Coronary artery (tissue), 2 donors: ENCODE measurements around the gene NGB.

Experiments used
- DNase-seq: peaks from one replicate; pipeline ENCODE4 v3.0.0-alpha.2; 2017; ENCODE audit warnings: low spot score
- H3K27ac ChIP-seq, 2 donors: fragments of 200-600 bp; sonication (generic); one replicate each; pipeline ENCODE4 v1.5.1; 2016 to 2019
- H3K4me3 ChIP-seq: fragments of 200-600 bp; sonication (generic); 2 replicates; pipeline ENCODE4 v1.5.1; 2016; ENCODE audit warnings: mild to moderate bottlenecking, moderate library complexity
- CTCF ChIP-seq: fragments of 200-600 bp; sonication (generic); IDR thresholded peaks from one replicate; pipeline ENCODE4 v1.5.1; 2019; ENCODE audit warnings: antibody characterized with exemption

Gene NGB

GRCh38 chr14:77246784-77247183 lies 24.2 kb downstream of the NGB start:
- no peak overlapping the region for H3K27ac ChIP-seq
- no peak for DNase-seq
- no peak overlapping the region for H3K4me3 ChIP-seq
- no peak for TF ChIP-seq CTCF

GRCh38 chr14:77245820-77246219 lies 25.2 kb downstream of the NGB start:
- no peak overlapping the region for H3K27ac ChIP-seq
- TF ChIP-seq CTCF, result no peak
- DNase-seq, result no peak
- H3K4me3 ChIP-seq, result no peak overlapping the region

GRCh38 chr14:77243853-77244252 lies 27.2 kb downstream of the NGB start:
- DNase-seq, result no peak
- TF ChIP-seq CTCF, result no peak
- Histone ChIP-seq H3K27ac (no peak overlapping the region), H3K4me3 (no peak overlapping the region)

GRCh38 chr14:77242752-77243151 lies 28.3 kb downstream of the NGB start:
- Histone ChIP-seq H3K27ac (no peak overlapping the region), H3K4me3 (no peak overlapping the region)
- TF ChIP-seq CTCF, result no peak
- DNase-seq, result no peak

GRCh38 chr14:77241955-77242354 lies 29.1 kb downstream of the NGB start:
- no peak for DNase-seq
- no peak for TF ChIP-seq CTCF
- no peak overlapping the region for H3K27ac ChIP-seq
- H3K4me3 ChIP-seq, result no peak overlapping the region

GRCh38 chr14:77240336-77240915 lies 30.6 kb downstream of the NGB start:
- DNase-seq, result no peak
- TF ChIP-seq CTCF, result no peak
- no peak overlapping the region for H3K27ac ChIP-seq
- H3K4me3 ChIP-seq, result no peak overlapping the region

- no peak for DNase-seq
- Histone ChIP-seq H3K4me3 (no peak overlapping the region), H3K27ac (no peak overlapping the region)
- TF ChIP-seq CTCF, result no peak
Observed at GRCh38 chr14:77239412-77239811, 31.6 kb downstream of the NGB start.
